Cardiac fibroblast (primary cell): ENCODE results near the gene DNAH14.
"Not testable (repeated sequence)": the region's sequence is repeated elsewhere in the genome, so short reads cannot be mapped to it uniquely, and the experiment has no call there.

Experiments
- DNase-seq, 2 donors: peaks; one replicate each; pipeline versions ENCODE4 v3.0.0 to v3.0.0-alpha.2; 2010; ENCODE audit warnings: low read depth in 2 of 2
- H3K4me3 ChIP-seq, 2 donors: replicated peaks in 1 of 2; 1 replicate in 1 of 2; 2 replicates in 1 of 2; pipeline ENCODE4 v1.5.1; 2011; ENCODE audit warnings: low read depth in 2 of 2, low read length in 2 of 2, mild to moderate bottlenecking in 2 of 2, moderate library complexity in 1 of 2
- CTCF ChIP-seq: IDR thresholded peaks from one replicate; pipeline ENCODE4 v1.5.1; 2011; ENCODE audit warnings: low read depth, mild to moderate bottlenecking, low read length, inconsistent platforms

The DNAH14 gene

DNA sequence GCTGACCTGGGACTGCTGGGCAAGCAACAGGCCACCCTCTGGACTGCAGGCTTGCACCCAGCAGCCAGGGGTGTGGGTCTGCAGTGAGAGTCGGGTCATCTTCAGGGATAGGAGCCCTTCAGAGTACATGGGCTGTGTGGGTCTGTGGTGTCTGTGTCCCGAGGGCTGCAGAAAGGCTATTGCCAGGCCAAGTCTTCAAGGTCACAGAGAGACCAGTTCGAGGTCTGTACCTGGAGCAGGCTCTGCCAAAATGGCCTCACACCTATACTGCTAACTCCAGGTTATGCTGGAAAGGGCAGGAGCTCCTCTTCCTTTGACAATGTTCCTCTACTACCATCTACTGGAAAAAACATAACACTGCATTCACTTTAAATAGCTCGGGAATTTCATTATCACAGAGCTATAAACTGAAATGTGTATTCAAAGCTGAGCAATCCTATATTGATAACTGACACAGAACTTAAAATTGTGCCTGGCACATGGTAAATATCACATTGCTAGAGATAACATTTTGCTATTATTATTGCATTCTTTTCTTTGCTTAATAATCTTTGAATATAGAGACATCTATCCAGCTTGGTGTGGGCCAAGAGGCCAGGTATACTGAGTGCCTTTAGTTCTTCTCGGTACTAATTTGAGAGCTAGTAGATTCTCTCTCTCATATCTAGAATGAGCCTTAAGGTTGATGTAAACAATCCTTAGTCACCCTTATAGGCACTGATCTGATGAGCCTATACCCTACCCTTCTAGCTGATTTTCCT lies 6.9 kb upstream of the DNAH14 start:
- H3K4me3 ChIP-seq: no peak overlapping the region
- peak; percentile 45 to 54 for DNase-seq
- peak; percentile 77 for TF ChIP-seq CTCF

DNA sequence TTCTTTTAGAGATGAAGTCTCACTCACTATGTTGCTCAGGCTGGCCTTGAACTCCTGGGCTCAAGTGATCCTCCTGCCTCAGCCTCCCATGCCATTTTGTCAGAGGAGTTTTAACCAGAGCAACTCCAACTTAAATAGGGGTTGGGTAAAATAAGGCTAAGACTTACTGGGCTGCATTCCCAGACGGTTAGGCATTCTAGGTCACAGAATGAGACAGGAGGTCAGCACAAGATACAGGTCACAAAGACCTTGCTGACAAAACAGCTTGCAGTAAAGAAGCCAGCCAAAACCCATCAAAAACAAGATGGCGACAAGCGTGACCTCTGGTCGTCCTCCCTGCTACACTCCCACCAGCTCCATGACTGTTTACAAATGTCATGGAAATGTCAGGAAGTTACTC lies 5.7 kb upstream of the DNAH14 start:
- TF ChIP-seq CTCF: no peak
- DNase-seq: peak in 1 of 2 donors; percentile 5
- H3K4me3 ChIP-seq: no peak overlapping the region

DNA sequence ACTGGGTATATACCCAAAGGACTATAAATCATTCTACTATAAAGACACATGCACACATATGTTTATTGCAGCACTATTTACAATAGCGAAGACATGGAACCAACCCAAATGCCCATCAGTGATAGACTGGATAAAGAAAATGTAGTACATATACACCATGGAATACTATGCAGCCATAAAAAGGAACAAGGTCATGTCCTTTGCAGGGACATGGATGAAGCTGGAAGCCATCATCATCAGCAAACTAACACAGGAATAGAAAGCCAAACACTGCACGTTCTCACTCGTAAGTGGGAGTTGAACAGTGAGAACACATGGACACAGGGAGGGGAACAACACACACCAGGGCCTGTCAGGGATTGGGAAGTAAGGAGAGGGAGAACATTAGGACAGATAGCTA lies 1.8 kb upstream of the DNAH14 start:
- not testable (repeated sequence) for DNase-seq, H3K4me3 ChIP-seq

- DNase-seq: no peak
- no peak for TF ChIP-seq CTCF
- peak overlapping the region in 1 of 2 donors; percentile 54 for H3K4me3 ChIP-seq
These were observed 569 bp upstream of the DNAH14 start for GRCh38 chr1:224928906-224929305.

- TF ChIP-seq CTCF: no peak
- DNase-seq: no peak
- no peak overlapping the region for H3K4me3 ChIP-seq
These were observed 2.1 kb downstream of the DNAH14 start for GRCh38 chr1:224931605-224932004.

DNA sequence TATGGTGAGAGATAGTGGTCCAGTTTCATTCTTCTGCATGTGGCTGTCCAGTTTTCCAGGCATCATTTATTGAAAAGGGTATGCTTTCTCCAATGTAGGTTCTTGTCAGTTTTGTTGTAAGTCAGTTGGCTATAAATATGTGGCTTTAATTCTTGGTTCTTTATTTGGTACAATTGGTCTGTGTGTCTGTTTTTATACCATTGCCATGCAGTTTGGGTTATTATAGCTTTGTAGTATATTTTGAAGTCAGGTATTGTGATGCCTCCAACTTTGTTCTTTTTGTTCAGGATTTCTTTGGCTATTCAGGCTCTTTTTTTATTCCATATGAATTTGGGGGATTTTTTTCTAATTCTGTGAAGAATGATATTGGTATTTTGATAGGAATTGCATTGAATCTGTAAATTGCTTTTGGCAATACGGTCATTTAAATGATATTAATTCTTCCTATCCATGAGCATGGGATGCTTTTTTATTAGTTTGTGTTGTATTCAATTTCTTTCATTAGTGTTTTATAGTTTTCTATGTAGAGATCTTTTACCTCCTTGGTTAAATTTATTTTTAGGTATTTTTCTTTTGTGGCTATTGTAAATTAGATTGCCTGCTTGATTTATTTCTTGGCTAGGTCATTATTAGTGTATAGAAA lies 3.3 kb downstream of the DNAH14 start:
- no peak for TF ChIP-seq CTCF
- H3K4me3 ChIP-seq: no peak overlapping the region
- DNase-seq: no peak

- DNase-seq: no peak
- TF ChIP-seq CTCF: no peak
- H3K4me3 ChIP-seq: no peak overlapping the region
These were observed 4.1 kb downstream of the DNAH14 start for GRCh38 chr1:224933584-224933983.
